Stomach (tissue), 9 donors: ENCODE measurements around the gene ODF2. TPM values are rescaled to one million over a fixed set of nuclear protein-coding genes. Genes with fewer than 3 reads are reported as not detected.

Experiments used
- DNase-seq, 2 donors: peaks; one replicate each; pipeline versions ENCODE4 v3.0.0 to v3.0.0-alpha.2; 2013 to 2019
- H3K27ac ChIP-seq, 5 donors: fragments of 200-600 bp in 4 of 5; sonication (generic) in 4 of 5; one replicate each; pipeline ENCODE4 v1.5.1; 2013 to 2019; ENCODE audit warnings: mild to moderate bottlenecking in 1 of 5, moderate library complexity in 1 of 5
- H3K27me3 ChIP-seq, 3 donors: fragments of 200-600 bp; sonication (generic); one replicate each; pipeline ENCODE4 v1.5.1; 2017 to 2019; ENCODE audit warnings: mixed run types in 1 of 3
- H3K36me3 ChIP-seq, 4 donors: fragments of 200-600 bp; sonication (generic); 1 replicate in 3 of 4; 2 replicates in 1 of 4; pipeline ENCODE4 v1.5.1; 2016 to 2019
- H3K4me1 ChIP-seq, 4 donors: fragments of 200-600 bp; sonication (generic); one replicate each; pipeline ENCODE4 v1.5.1; 2016 to 2019
- H3K4me3 ChIP-seq, 4 donors: fragments of 200-600 bp; sonication (generic) in 3 of 4; one replicate each; pipeline ENCODE4 v1.5.1; 2016 to 2019; ENCODE audit warnings: mild to moderate bottlenecking in 1 of 4
- H3K9me3 ChIP-seq, 4 donors: fragments of 200-600 bp; sonication (generic); one replicate each; pipeline ENCODE4 v1.5.1; 2016 to 2019
- EP300 ChIP-seq: sonication (generic); formaldehyde crosslinking; IDR thresholded peaks from one replicate; pipeline ENCODE4 v1.6.1; 2017; ENCODE audit warnings: antibody characterized with exemption
- POLR2A ChIP-seq, 4 donors: fragments of 450-650 bp; IDR thresholded peaks; one replicate each; pipeline ENCODE4 v1.6.1; 2016; ENCODE audit warnings: antibody characterized with exemption in 4 of 4, control low read depth in 2 of 4, mild to moderate bottlenecking in 1 of 4, moderate library complexity in 1 of 4
- POLR2AphosphoS5 ChIP-seq, 3 donors: sonication (generic); formaldehyde crosslinking; IDR thresholded peaks; one replicate each; pipeline ENCODE4 v1.6.1; 2016; ENCODE audit warnings: antibody characterized with exemption in 3 of 3
- WGBS, 5 donors: extraction: QIAGEN DNeasy Blood & Tissue Kit in 3 of 5; methylation state at CpG; one replicate each; pipeline versions ENCODE4 v1.1.5 to v1.1.7; 2013 to 2018; 5-methylcytosine and 5-hydroxymethylcytosine counted together
- intact Hi-C: fragments of 100-400 bp; cut with DNase I; formaldehyde crosslinking; loops from one replicate; pipeline ENCODE4 v1.15.1; 2023; ENCODE audit warnings: low total_unique reads
- polyA plus RNA-seq, 3 donors: library from polyadenylated mRNA; stranded (reverse); fragments of 200-250 nt; gene quantifications; one replicate each; pipeline ENCODE4 v1.2.3, GENCODE V29; 2013
- total RNA-seq, 5 donors: library from RNA; depleted of rRNA; stranded (reverse); fragments of >200 nt; gene quantifications; one replicate each; pipeline versions ENCODE4 v1.1.0 to v1.2.3, GENCODE V29; 2014 to 2016
- TF ChIP-seq, protein P1 (sequence below), 7 experiments: fragments of 450-650 bp in 4 of 7; fragments of 200-600 bp in 3 of 7; sonication (generic) in 3 of 7; IDR thresholded peaks; one replicate each; pipeline ENCODE4 v1.5.1; 2016 to 2019; ENCODE audit warnings: antibody characterized with exemption in 7 of 7, control low read depth in 2 of 7, mild to moderate bottlenecking in 1 of 7
- donor health status: healthy with polysubstance abuse.
- donor health status: Bipolar disorder and iron deficiency.
- donor health status: healthy.

Gene ODF2
- total and polyA plus RNA-seq, 8 donors: 7.2 to 42.4 (median 15.4) TPM

DNA sequence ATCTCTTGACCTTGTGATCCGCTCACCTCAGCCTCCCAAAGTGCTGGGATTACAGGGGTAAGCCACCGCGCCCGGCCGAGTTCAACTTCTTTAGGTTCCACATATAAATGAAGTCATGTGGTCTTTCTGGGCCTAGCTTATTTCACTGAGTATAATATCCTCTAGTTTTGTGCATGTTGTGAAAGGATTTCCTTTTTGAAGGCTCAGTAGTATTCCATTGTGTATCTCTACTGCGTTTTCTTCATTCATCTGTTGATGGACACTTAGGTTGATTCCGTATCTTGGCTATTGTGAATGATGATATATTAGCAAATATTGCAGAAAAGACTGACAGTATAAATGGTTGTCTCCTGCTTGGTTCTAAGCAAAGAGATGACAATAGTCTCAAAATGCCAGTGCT, 20.1 kb downstream of the ODF2 start:
- TF ChIP-seq, protein P1, sequence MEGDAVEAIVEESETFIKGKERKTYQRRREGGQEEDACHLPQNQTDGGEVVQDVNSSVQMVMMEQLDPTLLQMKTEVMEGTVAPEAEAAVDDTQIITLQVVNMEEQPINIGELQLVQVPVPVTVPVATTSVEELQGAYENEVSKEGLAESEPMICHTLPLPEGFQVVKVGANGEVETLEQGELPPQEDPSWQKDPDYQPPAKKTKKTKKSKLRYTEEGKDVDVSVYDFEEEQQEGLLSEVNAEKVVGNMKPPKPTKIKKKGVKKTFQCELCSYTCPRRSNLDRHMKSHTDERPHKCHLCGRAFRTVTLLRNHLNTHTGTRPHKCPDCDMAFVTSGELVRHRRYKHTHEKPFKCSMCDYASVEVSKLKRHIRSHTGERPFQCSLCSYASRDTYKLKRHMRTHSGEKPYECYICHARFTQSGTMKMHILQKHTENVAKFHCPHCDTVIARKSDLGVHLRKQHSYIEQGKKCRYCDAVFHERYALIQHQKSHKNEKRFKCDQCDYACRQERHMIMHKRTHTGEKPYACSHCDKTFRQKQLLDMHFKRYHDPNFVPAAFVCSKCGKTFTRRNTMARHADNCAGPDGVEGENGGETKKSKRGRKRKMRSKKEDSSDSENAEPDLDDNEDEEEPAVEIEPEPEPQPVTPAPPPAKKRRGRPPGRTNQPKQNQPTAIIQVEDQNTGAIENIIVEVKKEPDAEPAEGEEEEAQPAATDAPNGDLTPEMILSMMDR (IDR thresholded peaks at IDR 0.05): no peak
- TF ChIP-seq POLR2A (IDR thresholded peaks at IDR 0.05): no peak
- no peak for TF ChIP-seq POLR2AphosphoS5 (IDR thresholded peaks at IDR 0.05)
- TF ChIP-seq EP300: no peak
- peaks cover 23 to 94% (median 88%) of the 10 kb centered on the region in 4 donors for H3K36me3 ChIP-seq
- intact Hi-C loops: no loop called here

DNA sequence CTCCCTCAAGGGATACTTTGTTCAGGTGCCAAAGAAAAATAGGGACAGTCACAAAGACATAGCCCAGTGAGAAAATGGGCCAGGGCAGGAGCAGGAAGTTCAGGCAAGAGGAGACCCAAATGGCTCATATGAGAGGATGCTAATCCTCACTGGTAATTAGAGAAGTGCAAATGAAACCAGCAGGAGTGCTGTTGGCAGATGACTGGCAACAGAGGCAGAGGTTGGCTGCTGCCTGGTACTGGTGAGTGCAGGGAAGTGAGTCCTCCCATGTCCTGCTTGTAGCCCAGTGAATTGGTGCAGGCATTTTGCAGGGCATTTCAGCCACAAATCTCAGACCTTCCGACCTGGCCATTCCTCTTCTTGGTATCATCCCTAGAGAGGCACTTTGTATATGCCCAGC, 23.5 kb downstream of the ODF2 start:
- Histone ChIP-seq H3K4me1 (no peaks in the 10 kb centered on the region), H3K36me3 (peaks cover 42 to 100% (median 99%) of the 10 kb centered on the region in 4 donors), H3K27me3 (no peaks in the 10 kb centered on the region), H3K4me3 (no peak overlapping the region), H3K27ac (no peak overlapping the region), H3K9me3 (no peaks in the 10 kb centered on the region)
- DNase-seq: no peak
- 87 to 100% (median 97%) methylated on average over 1 of the region's 1 CpG for WGBS, 5 donors
- no peak for TF ChIP-seq POLR2AphosphoS5 (IDR thresholded peaks at IDR 0.05)
- no peak for TF ChIP-seq EP300
- TF ChIP-seq, protein P1 (IDR thresholded peaks at IDR 0.05): no peak
- TF ChIP-seq POLR2A (IDR thresholded peaks at IDR 0.05): no peak
- intact Hi-C loops: no loop called here

More for the DNA sequence above, 20.1 kb downstream of the ODF2 start:
- no peak overlapping the region for H3K4me3 ChIP-seq
- no peaks in the 10 kb centered on the region for H3K9me3 ChIP-seq
- 93 to 98% (median 96%) methylated on average over 7 of the region's 7 CpGs for WGBS, 5 donors
- DNase-seq: no peak
- H3K27me3 ChIP-seq: no peaks in the 10 kb centered on the region
- no peaks in the 10 kb centered on the region for H3K4me1 ChIP-seq
- H3K27ac ChIP-seq: no peak overlapping the region

DNA sequence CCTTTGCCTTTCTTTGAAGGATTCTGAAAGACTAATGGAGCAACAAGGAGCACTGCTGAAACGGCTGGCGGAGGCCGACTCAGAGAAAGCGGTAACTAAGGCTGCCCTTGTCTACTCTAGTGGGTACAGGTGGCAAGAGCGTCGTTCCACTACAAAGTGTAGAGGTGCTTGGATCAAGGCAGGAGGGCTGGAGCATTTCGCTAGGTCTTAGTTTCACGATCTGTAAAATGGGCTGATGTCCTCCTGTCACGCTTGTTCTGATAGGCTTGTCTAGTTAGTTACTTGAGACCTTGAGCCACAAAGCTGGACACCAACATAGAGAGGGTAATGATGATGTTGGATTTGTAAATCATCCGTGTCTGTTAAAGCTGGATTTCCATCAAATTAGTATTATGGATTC, 25.8 kb downstream of the ODF2 start:
- DNase-seq: no peak
- no peaks in the 10 kb centered on the region for H3K4me1 ChIP-seq
- WGBS, 5 donors: 97 to 98% (median 98%) methylated on average over 10 of the region's 10 CpGs
- H3K4me3 ChIP-seq: no peak overlapping the region
- H3K9me3 ChIP-seq: no peaks in the 10 kb centered on the region
- no peaks in the 10 kb centered on the region for H3K27me3 ChIP-seq
- H3K27ac ChIP-seq: no peak overlapping the region
- intact Hi-C loops: no loop called here
- H3K36me3 ChIP-seq: peaks cover 58 to 100% (median 99%) of the 10 kb centered on the region in 4 donors
- TF ChIP-seq POLR2AphosphoS5 (IDR thresholded peaks at IDR 0.05) (no peak), EP300 (no peak), POLR2A (IDR thresholded peaks at IDR 0.05) (no peak)
- TF ChIP-seq, protein P1 (IDR thresholded peaks at IDR 0.05): no peak

DNA sequence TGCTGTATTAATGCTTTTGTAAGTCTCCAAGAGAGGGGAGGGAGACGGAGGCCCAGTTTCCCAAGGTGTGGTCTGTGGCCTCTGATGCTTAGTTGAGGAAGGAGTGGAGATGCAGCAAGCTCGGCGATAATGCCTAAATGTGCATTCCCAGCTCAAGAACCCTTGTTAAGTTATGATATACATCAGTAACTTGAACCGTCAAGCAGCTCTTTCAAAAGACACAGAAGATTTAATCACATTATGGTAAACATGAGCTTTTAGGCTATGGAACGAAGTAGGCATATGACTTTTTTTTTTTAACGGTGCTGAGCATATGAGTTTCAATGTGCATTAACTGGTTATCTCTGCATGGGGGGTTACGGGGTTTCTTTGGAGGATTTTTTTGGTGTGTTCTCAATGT, 26.4 kb downstream of the ODF2 start:
- H3K36me3 ChIP-seq: peaks cover 59 to 100% (median 99%) of the 10 kb centered on the region in 4 donors
- 93 to 96% (median 95%) methylated on average over 7 of the region's 7 CpGs for WGBS, 5 donors
- TF ChIP-seq POLR2AphosphoS5 (IDR thresholded peaks at IDR 0.05) (no peak), EP300 (no peak), POLR2A (IDR thresholded peaks at IDR 0.05) (no peak)
- TF ChIP-seq, protein P1 (IDR thresholded peaks at IDR 0.05): no peak

More for the DNA sequence above, 26.4 kb downstream of the ODF2 start:
- Histone ChIP-seq H3K9me3 (no peaks in the 10 kb centered on the region), H3K27ac (no peak overlapping the region), H3K27me3 (no peaks in the 10 kb centered on the region), H3K4me3 (no peak overlapping the region), H3K4me1 (no peaks in the 10 kb centered on the region)
- intact Hi-C loops: no loop called here
- no peak for DNase-seq
